AML-193 (cell line): Measurements from ENCODE around the gene TENT5A.
"Not testable (repeated sequence)": the region's sequence is repeated elsewhere in the genome, so short reads cannot be mapped to it uniquely, and the experiment has no call there.

Experiments
- DNase-seq, 2 experiments: peaks; one replicate each; lab custom pipeline; 2025; lab: John Stamatoyannopoulos, UW

Gene TENT5A

DNA sequence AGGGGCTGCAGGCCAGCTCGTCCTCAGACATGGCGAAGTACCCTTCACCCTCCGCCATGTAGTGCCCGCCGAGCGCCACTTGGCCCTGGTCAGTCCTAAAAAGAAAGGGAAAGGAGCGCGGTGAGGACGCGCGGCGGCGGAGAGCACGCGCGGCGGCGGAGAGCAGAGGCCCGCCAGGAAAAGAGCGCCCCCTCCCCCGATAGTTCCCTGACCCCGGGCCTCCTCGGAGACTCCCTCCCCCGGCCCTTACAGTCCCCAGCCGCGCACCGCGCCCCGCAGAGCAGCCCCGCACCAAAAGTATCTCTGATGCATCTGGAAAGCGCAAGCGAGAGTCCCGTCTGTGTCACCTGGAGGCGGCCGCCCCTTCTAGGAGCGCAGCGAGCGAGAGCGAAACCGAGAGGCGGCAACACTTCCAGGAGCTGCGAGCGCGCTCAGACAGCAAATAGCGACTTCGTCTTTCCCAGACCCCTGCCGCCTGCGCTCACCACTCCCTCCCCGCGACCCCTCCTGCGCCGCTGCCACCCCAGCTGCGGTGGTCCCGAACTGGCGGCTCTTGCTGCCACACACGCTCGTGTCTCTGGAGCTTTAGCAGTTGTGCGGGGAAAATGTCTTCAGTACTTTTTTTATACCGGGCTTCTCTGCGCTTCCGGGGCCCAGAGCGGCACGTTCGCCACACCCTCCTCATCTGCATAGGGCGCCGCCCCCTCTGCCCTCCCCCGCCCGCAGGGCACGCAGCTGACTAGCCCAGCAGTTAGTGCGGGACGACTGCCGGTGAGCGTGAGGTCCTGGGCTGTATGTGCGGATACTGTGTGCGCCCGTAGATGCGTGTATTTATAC is at the start of gene TENT5A:
Gene TENT5A (minus strand): TSS at position 598 of the 837 bp plus-strand sequence. CDS start 540 bp downstream, at position 58.
- DNase-seq, result no peak

DNA sequence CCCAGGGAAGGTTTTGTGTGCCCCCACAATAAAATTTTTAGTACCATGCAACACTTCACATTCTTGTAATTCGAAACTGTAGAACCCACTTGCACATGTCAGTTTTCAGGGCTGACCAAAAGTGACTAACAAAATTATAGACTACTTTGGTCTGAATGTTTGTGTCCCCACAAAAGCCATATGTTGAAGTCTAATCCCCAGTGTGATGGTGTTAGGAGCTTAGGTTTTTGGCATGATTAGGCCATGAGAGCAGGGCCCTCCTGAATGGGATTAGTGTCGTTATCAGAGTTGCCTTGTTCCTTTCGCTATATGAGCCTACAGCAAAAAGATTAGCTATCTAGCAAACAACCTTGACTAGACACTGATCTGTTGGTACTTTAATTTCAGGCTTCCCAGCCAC is 49.0 kb upstream of the TENT5A start:
- no peak for DNase-seq

DNA sequence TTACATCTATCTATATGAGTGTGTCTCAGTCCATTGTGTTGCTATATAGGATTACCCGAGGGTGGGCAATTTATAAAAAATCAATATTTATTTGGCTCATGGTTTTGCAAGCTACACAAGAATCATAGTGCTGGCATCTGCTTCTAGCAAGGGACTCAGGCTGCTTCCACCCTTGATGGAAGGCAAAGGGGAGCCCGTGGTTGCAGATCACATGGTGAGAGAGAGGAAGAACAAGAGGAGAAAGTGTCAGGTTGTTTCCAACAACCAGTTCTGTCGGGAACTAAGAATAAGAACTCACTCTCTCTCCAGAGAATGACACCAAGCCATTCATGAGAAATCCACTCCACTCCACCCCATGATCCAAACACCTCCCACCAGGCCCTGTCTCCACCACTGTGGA is 48.2 kb upstream of the TENT5A start:
- no peak for DNase-seq

DNA sequence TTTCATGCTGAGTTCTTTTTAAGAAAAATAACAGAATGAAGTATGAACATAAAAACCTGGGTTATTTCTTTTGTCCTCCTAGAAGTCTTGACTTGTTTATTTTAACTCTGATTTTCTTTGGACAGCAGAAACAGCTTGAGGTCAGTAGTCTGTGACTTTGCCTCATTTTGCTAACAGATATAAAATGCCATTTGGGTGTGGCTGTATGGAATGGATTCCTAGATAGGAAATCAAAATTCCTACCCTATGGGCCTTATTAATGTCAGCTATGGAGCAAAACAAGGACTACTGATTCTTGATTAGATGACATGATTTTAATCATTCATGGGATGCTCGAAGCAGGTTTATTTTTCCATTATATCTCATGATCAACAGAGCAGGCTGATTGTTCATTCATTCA is 46.8 kb upstream of the TENT5A start:
- no peak for DNase-seq

DNA sequence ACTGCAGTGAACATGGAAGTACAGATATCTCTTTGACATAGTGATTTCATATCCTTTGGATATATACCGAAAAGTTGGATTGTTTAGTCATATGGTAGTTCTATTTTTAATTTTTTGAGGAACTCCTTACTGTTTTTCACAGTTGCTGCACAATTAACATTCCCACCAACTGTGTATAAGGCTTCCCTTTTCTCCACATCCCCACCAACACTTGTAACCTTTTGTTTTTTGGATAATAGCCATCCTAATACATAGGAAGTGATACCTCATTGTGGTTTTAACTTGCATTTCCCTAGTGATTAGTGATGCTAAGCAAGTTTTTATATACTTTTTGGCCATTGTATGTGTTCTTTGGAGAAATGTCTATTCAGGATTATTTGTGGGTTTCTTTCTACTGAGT is 45.1 kb upstream of the TENT5A start:
- peak; percentile 59 to 64 for DNase-seq

DNA sequence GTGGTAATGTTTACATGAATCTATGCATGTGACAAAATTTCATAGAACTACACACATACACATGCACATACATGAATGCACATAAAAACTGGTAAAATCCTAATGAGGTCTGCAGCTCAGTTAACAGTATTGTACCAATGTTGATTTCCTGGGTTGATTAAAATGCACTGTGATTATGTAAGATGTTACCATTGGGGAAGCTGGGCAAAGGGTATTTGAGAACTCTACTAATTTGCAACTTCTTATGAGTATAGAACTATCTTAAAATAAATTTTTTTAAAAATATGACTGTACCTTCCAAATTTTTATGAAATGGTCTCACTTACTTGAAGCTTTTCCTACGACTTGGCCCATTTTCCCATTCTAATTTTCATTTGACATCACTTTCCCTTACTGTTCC is 43.4 kb upstream of the TENT5A start:
- no peak for DNase-seq

DNA sequence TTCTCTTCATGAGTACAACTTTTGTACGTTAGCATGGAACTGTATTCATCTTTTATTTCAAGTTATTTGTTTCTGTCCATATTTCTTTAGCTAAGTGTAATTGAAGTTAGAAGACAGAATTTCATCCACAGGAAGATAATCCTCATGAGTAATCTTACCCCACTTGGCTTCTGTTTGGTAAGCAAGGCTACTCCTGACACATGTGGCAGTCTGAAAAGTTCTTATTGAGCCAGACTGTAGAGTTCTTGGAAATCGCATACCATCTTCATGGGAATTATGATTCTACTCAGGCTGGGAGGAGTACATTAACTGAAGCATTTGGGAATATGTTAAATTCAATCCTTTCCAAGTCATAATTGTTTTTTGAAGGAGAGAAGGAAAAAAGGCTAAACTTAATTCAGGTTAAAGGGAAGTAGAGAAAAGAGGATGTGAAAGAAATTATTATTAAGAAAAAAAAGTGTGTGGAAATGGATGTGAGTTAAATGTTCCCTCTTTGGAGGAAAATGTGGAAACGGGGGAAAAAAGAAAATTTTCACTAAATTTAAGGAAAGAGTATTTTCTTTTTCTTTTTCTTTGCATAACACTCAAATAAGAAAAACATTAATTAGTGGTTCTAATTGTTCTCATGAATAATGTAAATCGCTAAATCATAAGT is 41.5 kb upstream of the TENT5A start:
- DNase-seq, result peak in 1 of 2 experiments; percentile 27

DNA sequence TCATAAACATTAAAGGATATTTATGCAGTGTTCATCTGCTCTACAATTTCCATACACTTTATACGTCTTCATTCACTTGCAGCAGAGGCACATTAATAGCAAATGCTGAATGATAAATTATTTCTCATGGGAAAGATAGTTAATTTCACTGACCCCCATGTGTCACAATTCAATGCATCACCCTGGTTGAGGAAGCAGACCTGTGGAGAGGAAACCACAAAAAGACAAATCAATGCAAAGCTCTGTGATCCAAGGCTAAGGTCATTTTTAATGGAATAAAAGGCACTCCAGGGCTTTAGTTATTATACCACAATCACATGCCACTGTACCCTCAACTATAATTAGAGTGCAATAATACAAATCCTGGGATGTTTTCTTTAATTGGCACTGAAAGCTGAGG is 40.3 kb upstream of the TENT5A start:
- DNase-seq, result no peak

DNA sequence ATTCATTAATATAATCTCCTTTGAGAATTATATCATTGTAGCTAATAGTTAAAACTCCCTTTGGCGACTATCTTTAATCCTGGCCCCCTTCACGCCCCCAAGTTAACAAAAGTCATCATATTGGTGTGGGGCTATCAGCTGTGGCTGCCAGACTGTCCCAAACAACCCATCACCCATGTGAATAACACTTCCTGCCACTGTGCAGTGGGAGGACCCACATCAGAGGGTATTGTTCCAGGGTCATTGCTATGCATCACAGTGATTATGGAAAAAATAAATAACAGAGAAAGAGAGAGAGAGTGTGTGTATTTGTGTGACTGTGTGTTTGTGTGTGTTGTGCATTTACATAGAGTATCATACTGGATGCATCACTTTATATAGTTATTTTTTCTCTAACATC is 39.3 kb upstream of the TENT5A start:
- no peak for DNase-seq

DNA sequence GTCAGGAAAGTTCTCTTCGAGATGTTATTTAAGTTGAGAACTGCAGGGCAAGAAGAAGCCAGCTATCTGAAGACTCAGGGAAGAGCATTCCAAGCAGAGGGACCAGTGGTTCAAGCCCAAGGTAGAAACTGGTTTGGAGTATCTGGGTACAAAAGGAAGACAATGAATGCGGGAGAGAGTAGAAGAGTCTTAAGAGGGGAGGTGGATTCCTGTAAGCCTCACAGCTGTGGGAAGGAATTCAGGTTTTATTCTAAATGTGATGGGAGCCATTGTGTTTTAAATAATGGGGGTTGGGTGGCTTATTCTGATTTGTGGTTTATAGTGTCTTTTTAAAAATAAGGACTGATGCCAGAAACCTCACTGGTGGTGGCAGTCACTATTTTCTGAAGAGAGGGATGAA is 37.6 kb upstream of the TENT5A start:
- DNase-seq, result no peak

DNA sequence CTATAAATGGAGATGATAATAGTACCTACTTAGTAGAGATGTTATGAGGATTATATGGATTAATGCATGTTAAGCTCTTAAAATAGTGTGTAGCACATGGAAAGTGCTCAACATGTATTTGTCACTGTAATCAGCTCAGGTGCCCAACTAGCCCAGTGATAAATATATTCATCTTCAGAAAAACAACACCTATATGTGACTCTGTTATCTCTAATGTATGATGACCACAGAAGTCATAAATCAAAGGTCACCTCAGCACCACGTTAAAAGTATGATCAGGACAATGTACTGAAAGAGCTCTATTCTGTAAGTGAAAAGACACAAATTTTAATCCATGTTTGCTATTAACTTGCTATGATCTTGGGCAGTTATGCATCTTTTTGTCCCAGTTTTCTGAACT is 36.8 kb upstream of the TENT5A start:
- no peak for DNase-seq

DNA sequence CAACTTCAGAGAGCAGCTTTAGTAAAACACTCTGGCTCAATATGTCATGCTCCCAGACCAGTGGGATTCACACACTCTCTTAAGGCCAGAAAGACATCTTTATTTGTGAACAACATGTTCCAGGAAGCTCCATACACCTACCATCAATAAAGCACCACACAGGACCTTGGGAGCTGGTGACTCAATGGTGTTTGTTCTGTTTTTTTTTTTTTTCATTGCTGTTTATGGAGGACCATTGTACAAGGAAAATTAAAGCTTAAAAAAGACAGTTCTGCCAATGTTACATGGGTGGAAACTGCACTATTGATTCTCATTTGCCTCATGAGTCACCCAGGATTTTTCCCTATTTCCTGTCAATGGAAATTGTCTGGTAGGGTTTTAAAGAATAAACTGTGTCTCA is 36.3 kb upstream of the TENT5A start:
- DNase-seq, result no peak

DNA sequence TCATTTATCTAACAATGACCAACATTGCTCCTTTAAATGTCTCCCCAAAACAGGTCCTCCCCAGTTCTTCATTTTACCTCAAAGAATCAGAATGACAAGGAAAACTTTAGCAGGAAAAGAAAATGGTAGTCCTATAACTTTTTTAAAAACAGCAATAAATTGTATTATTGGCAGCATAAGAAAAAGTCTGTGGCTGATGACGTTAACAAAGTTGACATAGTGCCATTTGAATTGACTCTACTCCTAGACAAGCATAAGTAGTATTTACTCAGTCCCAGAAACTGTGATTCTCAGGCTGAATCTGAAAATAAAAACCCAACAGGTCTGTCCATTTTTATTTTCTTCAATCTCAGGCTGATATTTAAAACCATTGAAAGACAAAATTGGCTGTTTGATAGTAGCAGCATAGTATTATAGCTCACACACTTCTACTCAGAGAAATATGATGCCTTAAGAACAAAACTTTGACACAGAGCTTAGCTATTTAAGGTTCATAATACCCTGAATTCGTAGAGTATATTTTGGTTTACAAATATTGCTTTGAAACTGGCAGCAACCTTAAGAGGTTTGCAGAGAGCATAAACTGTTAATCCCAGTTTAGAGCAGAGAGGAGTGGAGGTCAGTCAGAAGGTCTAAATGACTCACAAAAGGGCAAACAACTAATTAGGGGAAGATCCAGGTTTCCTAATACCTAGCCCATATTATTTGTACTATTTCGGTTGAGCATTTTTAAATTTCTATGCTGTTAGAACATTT is 35.0 kb upstream of the TENT5A start:
- peak in 1 of 2 experiments; percentile 21 for DNase-seq

DNA sequence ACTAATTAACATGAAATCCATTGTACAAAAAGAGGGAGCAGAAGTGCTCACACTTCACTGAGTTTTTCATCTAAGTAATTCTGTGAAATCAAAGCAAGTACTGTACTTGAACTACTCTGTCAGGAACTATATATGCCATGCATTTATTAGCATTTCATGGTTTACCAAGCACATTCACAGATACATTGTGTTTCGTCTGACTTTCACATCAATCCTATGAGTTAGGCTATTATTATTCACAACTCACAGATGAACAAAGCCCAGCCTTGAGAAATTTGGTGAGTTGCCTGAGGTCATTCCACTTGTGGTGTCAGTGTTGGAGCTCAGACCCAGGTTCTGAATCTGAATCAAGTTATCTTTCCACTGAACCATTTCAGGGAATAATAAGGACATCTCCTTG is 33.7 kb upstream of the TENT5A start:
- DNase-seq, result no peak

DNA sequence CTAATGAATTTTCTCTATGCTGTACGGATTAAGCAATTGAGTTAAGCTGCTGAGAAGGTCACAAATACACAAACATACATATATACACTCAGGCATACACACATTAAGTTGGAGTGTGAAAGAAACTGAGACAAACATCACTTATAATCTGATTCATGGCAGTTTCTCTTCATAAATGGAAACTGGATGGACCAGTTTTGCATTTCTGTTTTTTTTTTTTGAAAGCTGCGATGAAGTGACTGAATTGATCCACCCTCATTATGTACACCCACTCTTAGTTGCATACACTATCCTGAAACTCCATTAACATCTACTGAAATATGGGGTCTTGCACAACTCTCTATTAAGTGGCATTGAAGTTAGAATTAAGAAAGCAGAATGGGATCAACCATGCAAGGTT is 32.9 kb upstream of the TENT5A start:
- no peak for DNase-seq

DNA sequence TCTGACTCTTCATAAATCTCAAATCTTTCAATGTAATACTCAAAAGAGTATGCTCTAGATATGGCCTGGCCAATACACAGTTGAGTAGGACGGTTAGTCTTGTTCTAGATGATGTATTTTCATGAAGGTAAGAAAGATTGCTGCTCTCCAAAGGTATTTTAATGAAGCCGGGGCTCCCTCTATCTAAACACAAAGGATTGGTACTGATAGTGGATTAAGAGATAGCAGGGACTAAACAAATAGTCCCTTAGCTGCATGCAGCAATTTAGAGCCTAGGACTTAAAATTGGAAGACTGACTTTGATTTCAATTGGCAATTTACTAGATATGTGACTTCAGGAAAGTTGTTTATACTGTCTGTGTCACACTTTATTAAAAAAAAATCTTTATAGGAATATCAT is 31.4 kb upstream of the TENT5A start:
- DNase-seq, result no peak

DNA sequence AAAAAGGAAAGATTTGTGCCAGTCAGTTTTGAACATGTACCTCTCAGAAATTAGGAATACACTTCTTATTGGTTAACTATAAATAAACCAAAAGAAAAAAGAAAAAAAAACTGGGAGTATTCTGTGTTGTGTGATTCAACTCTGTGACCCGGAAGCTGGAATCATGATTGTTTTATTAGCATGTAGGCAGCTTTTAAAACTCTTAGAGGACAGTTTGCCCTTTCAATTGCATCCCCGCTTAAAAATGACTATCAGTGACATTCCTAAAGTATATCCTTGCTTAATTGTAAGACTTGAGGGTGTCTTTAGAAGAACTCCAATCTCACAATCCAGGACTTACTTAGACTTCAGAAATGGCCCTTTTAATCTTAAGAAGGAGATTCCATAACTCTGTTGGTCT is 29.1 kb upstream of the TENT5A start:
- DNase-seq, result no peak

DNA sequence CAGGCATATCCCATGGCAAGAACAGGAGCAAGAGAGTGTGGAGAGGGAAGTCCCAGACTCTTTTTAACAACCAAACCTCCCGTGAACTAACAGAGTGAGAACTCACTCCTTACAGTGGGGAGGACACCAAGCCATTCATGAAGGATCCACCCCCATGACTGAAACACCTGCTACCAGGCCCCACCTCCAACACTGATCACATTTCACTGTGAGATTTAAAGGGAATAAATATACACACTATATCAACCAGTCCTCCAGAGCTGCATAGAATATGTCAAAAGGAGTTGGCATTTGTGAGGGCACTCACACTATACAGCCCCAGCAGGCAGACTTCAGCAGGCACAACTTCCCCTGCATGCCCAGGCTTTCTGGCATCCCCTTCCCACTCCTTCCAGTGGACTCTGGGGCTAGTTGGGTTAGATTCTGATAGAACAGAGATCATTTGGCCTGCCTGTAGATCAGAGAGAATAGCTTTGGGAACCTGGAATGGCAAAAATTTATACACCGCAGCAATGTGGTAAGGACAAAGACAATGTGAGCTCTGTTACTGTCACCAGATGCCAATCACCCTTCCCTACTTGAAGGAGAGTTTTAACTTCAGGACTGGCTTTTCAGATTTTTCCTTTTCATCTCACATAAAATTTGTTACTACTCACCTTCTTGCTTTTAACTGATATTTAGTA is 25.2 kb upstream of the TENT5A start:
- no peak for DNase-seq

DNA sequence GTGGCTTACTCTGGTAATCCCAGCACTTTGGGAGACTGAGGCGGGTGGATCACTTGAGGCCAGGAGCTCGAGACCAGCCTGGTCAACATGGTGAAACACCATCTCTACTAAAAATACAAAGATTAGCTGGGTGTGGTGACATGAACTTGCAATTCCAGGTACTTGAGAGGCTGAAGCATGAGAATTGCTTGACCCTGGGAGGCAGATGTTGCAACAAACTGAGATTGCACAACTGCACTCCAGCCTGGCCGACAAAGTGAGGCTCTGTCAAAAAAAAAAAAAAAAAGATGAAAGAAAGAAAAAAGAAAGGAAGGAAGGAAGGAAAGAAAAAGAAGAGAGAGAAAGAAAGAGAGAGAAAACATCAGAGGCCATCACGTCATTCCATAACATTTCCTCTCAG is 23.7 kb upstream of the TENT5A start:
- DNase-seq, result not testable (repeated sequence)

DNA sequence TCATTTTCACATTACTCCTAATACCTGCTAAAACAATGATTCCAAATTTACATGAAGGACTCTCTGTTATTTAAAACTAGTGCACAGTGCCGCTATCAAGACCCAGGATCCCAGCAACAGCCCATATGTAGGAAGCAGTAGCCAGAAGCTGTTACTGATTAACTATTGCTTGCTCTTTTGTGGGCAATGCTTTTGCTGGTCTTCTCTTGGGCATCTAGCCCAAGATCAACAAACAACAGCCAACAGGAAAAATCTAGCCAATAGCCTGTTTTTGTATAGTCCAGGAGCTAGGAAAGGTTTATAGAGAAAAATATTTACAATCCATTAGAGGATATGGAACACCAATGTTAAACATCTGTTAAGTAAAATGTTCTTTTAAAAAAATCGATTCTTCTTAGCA is 22.1 kb upstream of the TENT5A start:
- DNase-seq, result no peak

DNA sequence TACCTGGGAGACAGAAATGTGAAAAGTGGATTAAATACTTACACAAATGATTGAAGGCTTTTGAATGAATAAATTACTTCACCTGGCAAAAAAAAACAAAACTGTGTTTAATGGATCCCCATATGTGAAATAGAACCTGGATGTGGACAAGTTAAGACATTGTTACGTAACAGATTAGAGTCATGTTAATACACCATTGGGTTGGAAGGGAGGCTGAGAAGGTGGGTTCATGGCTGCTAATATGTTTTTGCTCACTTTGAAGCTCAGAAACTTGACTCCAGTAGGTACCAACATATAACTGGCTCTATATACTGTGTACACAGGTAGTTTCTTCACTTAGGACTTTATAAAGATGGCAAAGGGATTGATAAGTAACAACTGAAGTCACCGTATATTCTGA is 21.4 kb upstream of the TENT5A start:
- no peak for DNase-seq

DNA sequence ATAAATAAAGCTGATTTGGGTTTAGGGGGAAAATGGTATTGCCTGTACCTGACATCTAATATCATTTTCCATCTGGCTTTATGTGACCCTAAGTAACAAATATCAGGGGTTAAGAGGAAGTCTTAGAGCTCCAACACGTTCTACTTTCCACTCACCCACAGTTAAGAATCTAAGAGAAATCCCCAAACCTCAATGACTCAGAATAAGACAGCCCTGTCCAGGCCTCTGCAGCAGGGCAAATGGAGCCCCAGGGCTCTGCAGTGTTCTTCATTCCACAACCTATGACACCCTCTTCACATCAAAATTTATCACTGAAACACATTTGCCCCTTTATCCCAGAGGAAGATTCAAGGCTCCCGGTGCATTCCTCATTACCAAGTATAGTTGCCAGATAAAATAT is 20.3 kb upstream of the TENT5A start:
- peak; percentile 95 to 98 for DNase-seq
